Stimulated activated CD4-positive, alpha-beta T cell treated with anti-CD3 and anti-CD28 coated beads, Interleukin-4, amount 100 ng/mL, for 1 hour (primary cell): ENCODE results near the gene MYO3B.
"Not testable (repeated sequence)": the region's sequence is repeated elsewhere in the genome, so short reads cannot be mapped to it uniquely, and the experiment has no call there.

ENCODE experiments used
- DNase-seq: peaks from one replicate; pipeline ENCODE4 v3.0.0-alpha.2; 2020

Gene MYO3B

DNA sequence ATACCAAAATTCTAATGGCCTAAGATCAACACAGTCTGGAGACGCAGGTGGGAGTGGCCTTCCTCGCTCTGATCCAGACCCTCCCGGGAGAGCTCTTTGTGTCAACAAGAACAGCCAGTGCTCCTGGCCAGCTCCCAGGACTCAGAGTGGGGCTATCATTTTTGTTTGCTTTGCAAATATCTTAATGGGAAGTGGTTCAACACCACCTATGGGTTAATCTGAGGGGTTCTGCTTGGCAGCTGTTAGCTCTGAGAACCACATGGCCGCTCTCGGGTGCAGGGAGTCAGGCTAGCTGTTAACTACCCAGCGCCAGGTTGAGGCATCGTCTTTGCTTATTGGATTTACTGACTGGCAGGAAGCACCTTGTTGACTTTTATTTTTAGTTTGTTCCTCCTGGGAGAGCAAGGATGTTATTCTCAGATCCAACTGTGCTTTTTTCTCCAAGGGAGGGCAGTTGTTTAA lies 352.4 kb downstream of the MYO3B start:
- no peak for DNase-seq

GRCh38 chr2:170530803-170531564 lies 353.0 kb downstream of the MYO3B start:
- no peak for DNase-seq

DNA sequence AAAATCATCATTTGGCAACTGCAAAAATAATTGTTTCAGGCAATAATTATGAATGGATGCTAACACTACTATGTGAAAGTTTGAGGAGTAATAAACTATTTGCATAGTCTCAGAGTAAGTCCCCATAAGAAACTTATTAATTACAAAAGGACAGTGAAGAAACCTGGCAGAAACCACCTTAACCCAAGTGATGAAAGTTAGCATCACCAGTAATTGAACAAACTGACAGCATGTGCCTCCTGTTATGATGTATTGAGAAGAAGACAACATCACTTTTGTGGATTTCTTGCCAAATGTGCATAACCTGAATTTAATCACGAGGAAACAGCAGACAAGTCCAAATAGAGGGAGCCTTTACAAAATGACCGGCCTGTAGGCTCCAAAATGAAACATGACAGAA lies 353.9 kb downstream of the MYO3B start:
- no peak for DNase-seq

DNA sequence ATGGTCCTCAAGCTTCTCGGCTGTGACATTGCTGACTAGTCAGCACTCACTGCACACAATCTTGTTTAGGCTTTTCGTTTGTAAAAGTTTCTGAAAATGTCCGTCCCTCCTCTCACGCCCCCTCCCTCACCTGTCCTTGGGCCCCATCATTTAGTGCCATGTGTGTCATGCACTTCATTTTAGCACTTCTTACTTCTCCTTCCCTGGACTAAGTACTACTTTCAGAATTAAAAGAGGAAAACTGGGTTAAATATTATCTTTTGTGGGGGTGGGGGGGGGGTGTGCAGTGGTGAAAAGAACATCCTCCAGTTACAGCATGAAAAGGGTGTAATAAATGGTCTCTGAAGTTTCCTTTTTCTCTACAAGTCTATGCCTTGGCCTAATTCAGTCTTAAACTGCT lies 355.2 kb downstream of the MYO3B start:
- no peak for DNase-seq

- DNase-seq = no peak
Observed at GRCh38 chr2:170535552-170535951, 357.6 kb downstream of the MYO3B start.

DNA sequence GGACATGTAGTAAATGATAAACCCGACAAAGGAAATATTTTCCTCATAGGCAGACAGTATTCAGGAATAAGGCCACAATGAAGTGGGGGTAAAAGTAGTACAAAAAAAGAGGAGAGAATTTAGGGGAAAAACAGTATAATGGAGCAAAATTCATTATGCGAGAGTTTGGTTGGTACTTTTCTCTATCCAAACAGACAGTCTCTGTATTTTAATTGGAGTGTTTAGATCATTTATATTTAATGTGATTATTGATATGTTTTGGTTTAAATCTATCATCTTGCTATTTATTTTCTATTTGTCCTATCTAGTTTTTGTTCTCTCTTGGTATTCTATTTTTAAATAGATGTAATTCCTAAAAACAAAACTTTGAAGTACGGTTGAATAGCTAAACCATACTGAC lies 366.9 kb downstream of the MYO3B start:
- no peak for DNase-seq

GRCh38 chr2:170548304-170548703 lies 370.4 kb downstream of the MYO3B start:
- no peak for DNase-seq

GRCh38 chr2:170550501-170550900 lies 372.6 kb downstream of the MYO3B start:
- no peak for DNase-seq

- not testable (repeated sequence) for DNase-seq
Observed at GRCh38 chr2:170551899-170552298, 374.0 kb downstream of the MYO3B start.

- no peak for DNase-seq
Observed at GRCh38 chr2:170553748-170554147, 375.8 kb downstream of the MYO3B start.

- DNase-seq = no peak
Observed at GRCh38 chr2:170554278-170554955, 376.5 kb downstream of the MYO3B start.

DNA sequence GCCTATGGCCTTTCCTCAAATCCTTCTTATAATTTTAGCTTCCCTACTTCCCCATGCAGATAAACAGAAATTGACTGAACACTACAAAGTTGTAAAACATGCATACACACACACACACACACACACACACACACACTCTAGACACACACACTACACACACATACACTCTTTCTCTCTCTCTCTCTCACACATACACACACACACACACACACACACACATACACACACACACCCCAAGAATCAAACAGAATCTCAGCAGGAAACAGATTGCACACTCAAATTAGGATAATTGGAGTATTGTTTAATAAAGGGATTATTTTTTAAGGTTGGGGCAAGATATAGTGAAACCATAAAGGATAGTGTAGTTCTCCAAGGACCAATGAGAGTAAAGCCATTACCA lies 385.0 kb downstream of the MYO3B start:
- DNase-seq = no peak

DNA sequence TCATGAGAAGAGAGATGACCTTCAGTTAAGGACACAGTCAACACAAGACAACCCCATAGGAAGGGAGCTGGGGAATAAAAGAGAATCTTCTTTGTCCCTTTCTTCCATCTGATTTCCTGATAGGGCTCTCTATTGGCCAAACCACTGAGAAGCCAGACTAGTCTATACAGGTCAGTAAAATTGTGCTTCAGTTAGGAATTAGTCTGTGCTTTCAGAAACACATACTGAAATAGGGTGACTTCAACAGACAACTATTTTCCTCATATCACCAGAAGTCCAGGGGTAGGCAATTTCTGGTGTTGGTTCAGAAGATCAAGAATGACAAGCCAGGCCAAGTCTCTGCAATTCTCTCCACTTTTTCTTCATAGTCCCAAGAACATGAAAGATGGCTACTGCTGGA lies 385.5 kb downstream of the MYO3B start:
- no peak for DNase-seq

GRCh38 chr2:170566138-170566537 lies 388.2 kb downstream of the MYO3B start:
- no peak for DNase-seq

DNA sequence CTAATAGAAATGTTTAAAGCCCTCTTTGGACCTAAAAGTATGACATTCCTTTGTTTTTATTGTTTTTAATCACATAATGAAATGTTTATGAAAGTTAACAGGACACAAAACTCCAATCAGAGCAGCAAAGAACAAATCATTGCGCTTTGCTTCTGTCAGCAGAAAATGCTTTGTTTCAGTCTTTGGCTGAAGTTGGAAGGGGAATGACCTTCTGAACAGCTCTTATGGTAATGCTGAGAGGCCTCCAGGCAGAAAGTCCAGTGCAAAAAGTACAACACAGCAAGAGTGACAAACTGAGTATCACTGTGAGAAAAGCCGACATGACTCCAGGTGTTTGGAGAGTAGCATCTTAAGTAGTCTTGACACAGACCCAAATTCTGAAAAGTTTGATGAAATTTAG lies 389.5 kb downstream of the MYO3B start:
- DNase-seq = no peak

DNA sequence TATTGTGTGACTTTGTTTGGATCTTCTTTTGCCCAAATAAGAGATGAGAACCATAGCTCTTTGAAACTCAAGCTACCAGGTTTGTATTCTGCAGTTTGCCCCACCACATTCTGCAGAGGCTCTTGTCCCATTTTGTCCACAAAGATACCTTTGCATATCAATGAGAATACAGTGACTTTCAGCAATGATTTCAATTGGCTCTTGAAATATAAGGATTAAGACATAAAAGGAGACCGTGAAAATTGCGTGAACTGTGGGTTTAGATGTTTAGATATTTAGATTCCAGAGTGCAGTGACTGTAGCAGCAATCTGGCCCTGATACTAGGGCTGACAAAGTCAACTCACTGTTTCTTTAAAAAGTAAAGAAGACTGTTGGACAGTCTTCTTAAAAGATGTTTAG lies 390.6 kb downstream of the MYO3B start:
- DNase-seq = no peak

GRCh38 chr2:170571612-170572011 lies 393.7 kb downstream of the MYO3B start:
- no peak for DNase-seq

GRCh38 chr2:170573671-170574070 lies 395.7 kb downstream of the MYO3B start:
- DNase-seq = no peak

DNA sequence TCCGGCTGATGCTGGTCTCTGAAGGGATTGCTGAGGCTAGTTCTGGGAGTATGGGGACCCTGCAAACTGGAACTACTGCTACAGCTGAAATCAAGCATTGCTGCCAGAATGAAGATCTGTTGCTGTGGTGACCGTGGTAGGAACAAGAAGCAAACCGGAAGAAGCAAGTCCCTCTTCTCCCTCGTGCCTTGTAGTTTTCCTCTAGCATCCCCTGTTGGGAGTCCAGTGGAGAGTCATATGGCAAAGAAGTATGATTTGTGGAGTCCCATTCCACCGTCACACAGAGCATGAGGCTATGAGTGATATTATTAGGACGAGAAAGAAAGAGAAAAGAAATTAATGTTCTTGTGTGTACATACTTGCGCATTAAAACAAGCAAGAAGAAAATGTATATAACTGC lies 398.3 kb downstream of the MYO3B start:
- no peak for DNase-seq

- no peak for DNase-seq
Observed at GRCh38 chr2:170577356-170577755, 399.4 kb downstream of the MYO3B start.

GRCh38 chr2:170578606-170579005 lies 400.7 kb downstream of the MYO3B start:
- DNase-seq = no peak

GRCh38 chr2:170579511-170579910 lies 401.6 kb downstream of the MYO3B start:
- no peak for DNase-seq

- no peak for DNase-seq
Observed at GRCh38 chr2:170582313-170582712, 404.4 kb downstream of the MYO3B start.

DNA sequence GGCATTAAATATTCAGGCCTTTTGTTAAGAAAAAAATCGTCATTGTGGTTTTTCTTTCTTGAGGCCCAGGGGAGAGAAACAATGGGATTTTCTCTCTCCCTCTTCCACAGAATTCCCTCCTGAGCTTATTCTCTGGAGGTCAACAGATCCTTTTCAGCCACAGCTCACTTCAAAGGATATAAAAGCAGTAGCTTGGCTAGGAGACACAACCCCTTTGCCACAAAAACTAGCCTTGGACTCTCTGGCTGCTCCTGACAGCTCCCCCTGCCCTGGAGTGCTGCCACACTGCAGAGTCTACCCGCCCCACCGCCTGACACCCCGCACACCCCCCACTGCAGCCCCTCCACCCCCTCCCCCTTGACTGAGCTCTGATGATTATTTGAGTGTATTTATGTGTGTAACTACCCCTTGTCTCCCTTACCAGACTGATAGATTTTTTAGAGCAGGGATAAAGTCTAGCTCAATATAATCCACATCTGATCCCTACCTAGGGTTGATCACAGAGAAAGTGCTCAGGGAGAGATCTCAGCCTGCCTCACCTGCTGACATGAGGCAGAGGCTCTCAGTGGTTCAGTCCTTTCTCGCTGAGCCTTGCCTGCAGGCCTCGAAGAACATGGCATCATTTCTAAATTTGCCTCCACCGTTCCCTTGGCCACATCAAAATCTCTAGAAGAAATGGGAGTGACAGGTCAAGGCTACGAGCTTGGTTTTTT lies 405.0 kb downstream of the MYO3B start:
- no peak for DNase-seq
